IPS-18a (cell line): ENCODE measurements around the gene RYR2.
"Not testable (repeated sequence)": the region's sequence is repeated elsewhere in the genome, so short reads cannot be mapped to it uniquely, and the experiment has no call there.

Source experiments
- H3K27ac ChIP-seq: one replicate; pipeline ENCODE4 v1.5.1; 2013; ENCODE audit warnings: low read length
- H3K27me3 ChIP-seq: one replicate; pipeline ENCODE4 v1.6.1; 2013; ENCODE audit warnings: mild to moderate bottlenecking, low read length; ENCODE audit not compliant: control insufficient read depth, insufficient read depth
- H3K36me3 ChIP-seq: one replicate; pipeline ENCODE4 v1.6.1; 2013; ENCODE audit warnings: low read depth, low read length; ENCODE audit not compliant: control insufficient read depth
- H3K4me1 ChIP-seq: one replicate; pipeline ENCODE4 v1.6.1; 2013; ENCODE audit warnings: low read depth, low read length; ENCODE audit not compliant: control insufficient read depth
- H3K4me3 ChIP-seq: one replicate; pipeline ENCODE4 v1.5.1; 2013; ENCODE audit warnings: low read length
- H3K9ac ChIP-seq: one replicate; pipeline ENCODE4 v1.6.1; 2013; ENCODE audit warnings: mild to moderate bottlenecking, low read length, moderate library complexity
- H3K9me3 ChIP-seq: one replicate; pipeline ENCODE4 v1.6.1; 2013; ENCODE audit warnings: low read depth, low read length; ENCODE audit not compliant: control insufficient read depth

RYR2 gene

GRCh38 chr1:237811633-237812032, 769.6 kb downstream of the RYR2 start:
- Histone ChIP-seq H3K4me3 (no peak overlapping the region), H3K9ac (no peak overlapping the region)

GRCh38 chr1:237812061-237812460, 770.1 kb downstream of the RYR2 start:
- H3K4me1 ChIP-seq, result no peaks in the 10 kb centered on the region
- no peak overlapping the region for H3K9ac ChIP-seq
- H3K27ac ChIP-seq, result no peak overlapping the region
- no peak overlapping the region for H3K4me3 ChIP-seq
- no peaks in the 10 kb centered on the region for H3K27me3 ChIP-seq
- no peaks in the 10 kb centered on the region for H3K36me3 ChIP-seq
- H3K9me3 ChIP-seq, result no peaks in the 10 kb centered on the region

More at GRCh38 chr1:237811633-237812032, 769.6 kb downstream of the RYR2 start:
- Histone ChIP-seq H3K27me3 (no peaks in the 10 kb centered on the region), H3K9me3 (no peaks in the 10 kb centered on the region), H3K27ac (no peak overlapping the region), H3K4me1 (no peaks in the 10 kb centered on the region), H3K36me3 (no peaks in the 10 kb centered on the region)

- Histone ChIP-seq H3K27me3 (no peaks in the 10 kb centered on the region), H3K4me3 (no peak overlapping the region), H3K9ac (no peak overlapping the region), H3K9me3 (no peaks in the 10 kb centered on the region), H3K27ac (no peak overlapping the region), H3K4me1 (no peaks in the 10 kb centered on the region), H3K36me3 (no peaks in the 10 kb centered on the region)
These were observed 772.4 kb downstream of the RYR2 start for GRCh38 chr1:237814319-237814924.

- Histone ChIP-seq H3K9ac (no peak overlapping the region), H3K27ac (no peak overlapping the region), H3K36me3 (no peaks in the 10 kb centered on the region), H3K4me1 (no peaks in the 10 kb centered on the region), H3K27me3 (no peaks in the 10 kb centered on the region), H3K4me3 (no peak overlapping the region), H3K9me3 (no peaks in the 10 kb centered on the region)
These were observed 775.3 kb downstream of the RYR2 start for GRCh38 chr1:237817277-237817676.

GRCh38 chr1:237820634-237821033, 778.6 kb downstream of the RYR2 start:
- not testable (repeated sequence) for H3K4me3 ChIP-seq, H3K9me3 ChIP-seq, H3K36me3 ChIP-seq, H3K27me3 ChIP-seq, H3K9ac ChIP-seq, H3K27ac ChIP-seq, H3K4me1 ChIP-seq

GRCh38 chr1:237832858-237833257, 790.9 kb downstream of the RYR2 start:
- Histone ChIP-seq H3K36me3 (no peaks in the 10 kb centered on the region), H3K9ac (no peak overlapping the region), H3K4me3 (no peak overlapping the region), H3K9me3 (no peaks in the 10 kb centered on the region), H3K27me3 (no peaks in the 10 kb centered on the region), H3K4me1 (peaks cover 22% of the 10 kb centered on the region), H3K27ac (no peak overlapping the region)

GRCh38 chr1:237834048-237834447, 792.1 kb downstream of the RYR2 start:
- Histone ChIP-seq H3K4me3 (no peak overlapping the region), H3K27ac (no peak overlapping the region), H3K36me3 (no peaks in the 10 kb centered on the region), H3K27me3 (no peaks in the 10 kb centered on the region), H3K4me1 (peaks cover 22% of the 10 kb centered on the region), H3K9ac (no peak overlapping the region), H3K9me3 (no peaks in the 10 kb centered on the region)

GRCh38 chr1:237834461-237834860, 792.5 kb downstream of the RYR2 start:
- H3K9me3 ChIP-seq, result no peaks in the 10 kb centered on the region
- no peak overlapping the region for H3K9ac ChIP-seq
- no peaks in the 10 kb centered on the region for H3K36me3 ChIP-seq
- no peak overlapping the region for H3K4me3 ChIP-seq
- H3K27me3 ChIP-seq, result no peaks in the 10 kb centered on the region
- peaks cover 22% of the 10 kb centered on the region for H3K4me1 ChIP-seq
- no peak overlapping the region for H3K27ac ChIP-seq

GRCh38 chr1:237838320-237838719, 796.3 kb downstream of the RYR2 start:
- H3K4me1 ChIP-seq, result peaks cover 12% of the 10 kb centered on the region
- H3K4me3 ChIP-seq, result no peak overlapping the region
- no peaks in the 10 kb centered on the region for H3K27me3 ChIP-seq
- no peaks in the 10 kb centered on the region for H3K36me3 ChIP-seq
- H3K9me3 ChIP-seq, result no peaks in the 10 kb centered on the region
- no peak overlapping the region for H3K9ac ChIP-seq
- no peak overlapping the region for H3K27ac ChIP-seq

GRCh38 chr1:237838904-237839534, 797.0 kb downstream of the RYR2 start:
- peaks cover 5% of the 10 kb centered on the region for H3K4me1 ChIP-seq
- H3K36me3 ChIP-seq, result no peaks in the 10 kb centered on the region
- H3K27ac ChIP-seq, result no peak overlapping the region
- no peak overlapping the region for H3K9ac ChIP-seq
- no peaks in the 10 kb centered on the region for H3K27me3 ChIP-seq
- no peak overlapping the region for H3K4me3 ChIP-seq
- no peaks in the 10 kb centered on the region for H3K9me3 ChIP-seq

GRCh38 chr1:237841485-237841884, 799.5 kb downstream of the RYR2 start:
- no peaks in the 10 kb centered on the region for H3K4me1 ChIP-seq
- no peak overlapping the region for H3K27ac ChIP-seq
- H3K36me3 ChIP-seq, result no peaks in the 10 kb centered on the region
- H3K9ac ChIP-seq, result no peak overlapping the region
- no peaks in the 10 kb centered on the region for H3K9me3 ChIP-seq
- H3K27me3 ChIP-seq, result no peaks in the 10 kb centered on the region
- H3K4me3 ChIP-seq, result no peak overlapping the region

GRCh38 chr1:237843516-237843915, 801.5 kb downstream of the RYR2 start:
- H3K4me3 ChIP-seq, H3K9me3 ChIP-seq, H3K4me1 ChIP-seq, H3K36me3 ChIP-seq, H3K27me3 ChIP-seq, H3K27ac ChIP-seq, H3K9ac ChIP-seq: not testable (repeated sequence)
